ENCODE results near the gene HLA-DQA2.

Gene HLA-DQA2

GRCh38 chr6:32785781-32786533 is 44.8 kb downstream of the HLA-DQA2 start:
- H3K9me3 ChIP-seq, result no peaks in the 10 kb centered on the region
- TF ChIP-seq CTCF (IDR thresholded peaks at IDR 0.05; ENCODE audit: low read depth, low read length), result peak; percentile 75
- no peaks in the 10 kb centered on the region for H3K4me1 ChIP-seq
- H3K27me3 ChIP-seq, result peaks cover 39% of the 10 kb centered on the region
- DNase-seq, result peak; percentile 31
- H3K4me3 ChIP-seq (ENCODE audit: low read depth, low read length), result no peak overlapping the region
- no peaks in the 10 kb centered on the region for H3K36me3 ChIP-seq

DNA sequence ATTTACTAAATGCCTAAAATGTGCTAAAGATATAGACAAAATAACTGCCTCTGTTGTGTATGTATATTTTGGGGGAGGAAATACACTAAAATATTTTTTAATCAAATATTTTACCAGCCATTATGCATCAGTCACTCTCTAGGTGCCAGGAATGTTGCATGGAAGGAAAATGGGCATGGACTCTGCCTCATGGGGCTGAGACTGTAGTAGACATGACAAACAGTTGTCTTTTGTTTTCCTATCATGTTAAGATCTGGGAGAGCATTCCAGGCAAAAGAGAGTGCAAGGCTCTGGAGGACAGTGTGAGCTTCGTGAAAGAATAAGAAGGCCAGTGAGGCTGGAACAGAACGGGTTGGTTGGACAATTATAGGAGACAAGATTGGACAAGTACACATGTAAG is 49.1 kb downstream of the HLA-DQA2 start:
- H3K36me3 ChIP-seq, result no peaks in the 10 kb centered on the region
- no peak for DNase-seq
- H3K27me3 ChIP-seq, result peaks cover 73% of the 10 kb centered on the region
- no peaks in the 10 kb centered on the region for H3K9me3 ChIP-seq
- no peak for TF ChIP-seq CTCF (IDR thresholded peaks at IDR 0.05; ENCODE audit: low read depth, low read length)
- no peaks in the 10 kb centered on the region for H3K4me1 ChIP-seq
- no peak overlapping the region for H3K4me3 ChIP-seq (ENCODE audit: low read depth, low read length)

DNA sequence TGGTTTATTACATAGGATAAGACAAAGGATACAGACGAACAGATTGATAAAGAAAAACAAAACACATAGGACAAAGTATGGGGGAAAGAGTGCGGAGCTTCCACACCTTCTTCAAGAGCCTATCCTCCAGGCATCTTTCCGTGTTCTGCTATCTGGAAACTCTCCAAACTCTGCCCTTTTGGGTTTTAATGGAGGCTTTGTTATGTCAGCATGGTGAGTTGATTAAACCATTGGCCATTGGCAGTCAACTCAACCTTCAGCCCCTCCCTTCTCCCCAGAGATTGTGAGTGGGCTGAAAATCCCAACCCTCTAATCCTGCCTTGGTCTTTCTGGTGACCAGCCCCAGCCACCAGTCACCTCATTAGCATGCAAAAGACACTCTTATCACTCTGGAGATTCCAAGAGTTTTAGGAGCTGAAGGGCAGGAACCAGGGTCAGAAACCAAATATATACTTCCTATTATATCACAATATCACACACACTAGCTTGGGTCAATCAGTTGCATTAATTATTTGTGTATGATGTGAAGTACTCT is 51.8 kb downstream of the HLA-DQA2 start:
- Histone ChIP-seq H3K4me1 (no peaks in the 10 kb centered on the region; the same call in 1 of the 2 replicates), H3K36me3 (no peaks in the 10 kb centered on the region), H3K9me3 (no peaks in the 10 kb centered on the region), H3K4me3 (ENCODE audit: low read depth, low read length) (no peak overlapping the region), H3K27me3 (peaks cover 75% of the 10 kb centered on the region)
- TF ChIP-seq CTCF (IDR thresholded peaks at IDR 0.05; ENCODE audit: low read depth, low read length), result no peak
- DNase-seq, result no peak

- Histone ChIP-seq H3K4me1 (no peaks in the 10 kb centered on the region; the same call in 1 of the 2 replicates), H3K9me3 (no peaks in the 10 kb centered on the region), H3K4me3 (ENCODE audit: low read depth, low read length) (no peak overlapping the region), H3K36me3 (no peaks in the 10 kb centered on the region), H3K27me3 (peaks cover 72% of the 10 kb centered on the region)
- TF ChIP-seq CTCF (IDR thresholded peaks at IDR 0.05; ENCODE audit: low read depth, low read length), result no peak
- DNase-seq, result no peak
These were observed 53.3 kb downstream of the HLA-DQA2 start for GRCh38 chr6:32794510-32794909.
